Measurements from ENCODE around the gene PROK1.

The PROK1 gene

DNA sequence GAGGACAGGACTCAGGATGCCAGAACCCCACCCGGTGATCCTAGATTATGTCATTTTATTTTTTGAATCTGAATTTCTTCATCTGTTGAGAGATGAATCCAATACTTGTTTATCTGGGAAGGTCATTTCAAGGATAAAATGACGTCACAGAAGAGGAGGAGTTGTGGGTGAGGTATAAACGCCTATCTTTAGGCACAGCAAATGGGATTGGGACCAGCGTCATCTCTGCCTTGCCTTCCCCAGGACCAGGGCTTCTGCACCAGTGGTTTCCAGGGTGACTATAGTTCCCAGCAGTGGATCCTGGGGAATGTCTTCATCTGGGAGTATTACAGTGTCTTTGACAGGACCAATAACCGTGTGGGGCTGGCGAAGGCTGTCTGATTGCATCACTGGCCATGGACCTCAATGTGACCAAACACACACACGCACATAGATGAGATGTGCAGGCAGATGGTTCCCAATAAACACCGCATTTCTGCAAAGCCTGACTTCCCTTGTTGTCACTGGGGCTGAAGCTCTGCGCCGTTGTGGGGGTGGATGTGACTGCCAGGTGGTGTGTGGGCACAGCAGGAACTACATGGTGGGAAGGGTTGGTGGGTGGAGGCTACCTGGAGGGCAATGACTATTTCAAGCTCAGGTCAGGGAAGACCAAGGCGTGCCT is 40.0 kb downstream of the PROK1 start:
- no peak for DNase-seq

DNA sequence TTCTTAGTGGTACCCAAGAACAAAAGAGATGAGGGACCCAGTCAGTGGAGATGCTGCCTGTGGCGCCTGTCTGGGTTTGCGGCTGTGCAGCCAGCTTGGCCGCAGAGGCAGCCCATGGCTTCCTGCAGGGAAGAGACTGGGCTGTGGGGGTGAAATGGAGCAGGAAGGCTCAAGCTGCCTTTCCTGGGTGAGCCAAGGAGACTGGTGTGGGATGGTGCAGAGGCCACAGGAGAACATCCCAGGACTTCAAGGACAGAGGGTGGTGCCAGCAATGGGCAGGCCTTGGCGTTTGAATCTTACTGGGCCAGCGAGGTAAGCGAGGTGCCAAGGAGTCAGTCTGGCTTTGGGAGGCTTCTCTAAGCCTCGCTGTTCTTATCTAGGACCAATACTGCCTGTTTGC is 41.6 kb downstream of the PROK1 start:
- no peak for DNase-seq

DNA sequence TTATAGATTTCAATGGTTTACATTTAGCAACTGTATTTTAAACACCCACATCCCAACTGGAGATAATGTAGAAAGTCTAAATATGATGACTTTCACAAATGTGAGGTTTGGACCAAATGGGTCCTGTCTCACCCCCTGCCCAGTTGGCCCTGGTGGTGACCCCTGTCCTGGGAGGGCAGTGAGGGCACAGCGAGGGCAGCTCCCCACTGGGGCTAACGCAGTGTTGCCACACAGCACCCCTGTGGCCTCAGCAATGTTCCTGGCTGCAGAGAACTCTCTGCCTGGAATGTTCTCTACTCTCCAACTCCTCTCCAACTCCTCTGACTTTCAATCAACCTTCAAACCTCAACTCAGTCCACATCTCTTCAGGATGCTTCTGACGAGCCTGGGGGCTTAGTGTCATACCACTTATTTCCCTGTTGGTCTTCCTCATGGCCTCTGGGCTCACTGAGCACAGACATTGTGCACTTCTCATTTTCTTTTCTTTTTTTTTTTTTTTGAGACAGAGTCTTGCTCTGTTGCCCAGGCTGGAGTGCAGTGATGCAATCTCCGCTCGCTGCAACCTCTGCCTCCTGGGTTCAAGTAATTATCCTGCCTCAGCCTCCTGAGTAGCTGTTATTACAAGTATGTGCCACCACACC is 42.2 kb downstream of the PROK1 start:
- DNase-seq: no peak

GRCh38 chr1:110494036-110494435 is 43.1 kb downstream of the PROK1 start:
- no peak for DNase-seq

DNA sequence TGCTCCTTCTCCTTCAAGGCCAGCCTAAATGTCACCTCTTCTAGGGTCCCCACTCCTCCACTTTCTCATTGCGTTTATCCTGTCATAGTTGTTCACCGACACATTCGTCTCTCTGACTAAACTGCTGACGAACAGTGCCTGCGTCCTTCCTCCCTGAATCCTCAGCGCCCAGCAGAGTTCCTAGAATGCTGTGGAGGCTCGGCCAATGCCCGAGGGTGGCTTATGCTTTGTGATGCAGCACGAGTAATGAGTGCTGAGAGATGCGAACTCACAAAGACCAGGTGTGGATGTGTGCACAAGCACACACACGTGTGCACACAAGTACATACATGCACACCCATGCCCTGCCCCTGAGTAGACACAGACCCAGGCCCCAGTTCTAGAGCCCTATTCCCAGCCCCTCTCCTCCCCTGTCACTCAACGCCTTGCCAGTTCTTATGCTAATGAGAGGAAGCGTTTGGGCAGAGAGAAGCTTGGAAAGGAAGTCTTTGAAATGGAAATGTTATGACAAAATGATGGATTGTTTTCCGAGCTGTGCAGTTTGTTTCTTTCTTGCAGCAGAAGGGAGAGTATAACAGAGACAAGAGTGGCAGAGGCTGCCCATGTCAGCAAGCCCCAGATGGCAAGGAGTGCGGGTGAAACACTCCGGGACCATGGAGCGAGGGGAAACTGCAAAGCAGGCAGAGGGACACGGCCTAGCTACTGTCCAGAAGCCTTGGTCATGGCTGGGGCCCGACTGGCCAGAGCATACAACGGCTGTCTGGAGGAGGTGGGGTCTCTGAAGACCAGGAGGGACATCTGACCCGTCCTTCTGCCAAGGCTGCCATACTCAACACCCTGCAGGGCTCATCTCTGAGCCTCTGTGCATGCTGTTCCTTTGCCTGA is 43.8 kb downstream of the PROK1 start:
- no peak for DNase-seq

DNA sequence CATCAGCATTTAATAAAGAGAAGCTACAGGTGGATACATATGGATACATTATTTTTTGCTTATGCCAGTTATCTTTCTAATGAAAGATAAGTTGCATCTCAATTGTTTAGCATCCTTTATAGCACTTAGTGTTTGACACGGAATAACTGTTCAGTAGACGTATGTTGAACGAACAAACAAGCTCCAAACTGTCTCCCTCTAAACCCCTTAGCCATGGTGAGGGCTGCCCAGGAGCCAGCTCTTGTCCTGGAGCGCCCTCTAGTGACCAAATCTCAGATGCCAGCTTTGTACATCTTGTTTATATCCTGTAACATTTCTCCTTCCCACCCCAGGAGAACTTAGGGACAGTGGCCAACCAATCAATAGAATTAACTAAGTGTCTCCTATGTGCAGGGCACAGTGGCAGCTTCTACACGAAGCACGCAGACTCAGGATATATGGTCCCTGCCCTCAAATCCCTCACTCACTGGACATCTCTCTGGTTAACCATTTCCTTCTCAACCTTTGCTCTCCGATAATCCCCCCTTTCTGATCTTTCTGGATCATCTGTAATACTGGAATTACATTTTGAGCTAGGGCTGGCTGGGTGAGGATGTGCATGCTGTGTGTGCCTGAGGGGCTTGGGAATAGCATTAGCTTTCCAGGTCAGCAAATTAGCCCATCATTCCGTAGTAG is 45.1 kb downstream of the PROK1 start:
- peak; percentile 76 for DNase-seq

- no peak for DNase-seq
Observed at GRCh38 chr1:110498270-110498669, 47.3 kb downstream of the PROK1 start.

DNA sequence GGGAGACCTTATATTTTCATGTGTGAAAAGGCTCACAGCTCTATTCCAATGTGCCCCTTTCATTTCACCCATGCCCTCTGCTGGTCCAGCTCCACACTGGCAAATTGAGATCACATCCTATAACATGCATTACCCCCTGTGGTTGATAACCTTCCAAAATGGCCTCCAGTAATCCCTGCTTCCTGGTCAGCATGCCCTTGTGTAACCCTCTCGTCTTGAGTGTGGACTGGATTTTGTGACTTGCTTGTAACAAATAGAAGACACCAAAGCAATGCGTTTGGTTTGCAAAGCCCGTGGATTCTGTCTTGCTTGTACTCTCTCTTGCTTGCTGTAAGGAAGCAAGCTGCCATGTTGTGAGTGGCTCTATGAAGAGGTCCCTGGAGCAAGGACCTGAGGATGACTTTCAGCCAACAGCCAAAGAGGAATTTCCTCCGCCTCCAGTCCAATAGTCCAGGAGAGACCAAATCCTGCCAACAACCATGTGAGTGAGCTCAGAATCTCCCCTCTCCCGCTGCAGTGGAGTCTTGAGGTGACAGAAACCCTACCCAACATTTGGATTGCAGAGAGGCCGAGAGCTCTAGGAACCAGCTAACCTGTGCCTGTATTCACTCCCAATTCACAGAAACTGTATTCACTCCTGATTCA is 50.7 kb downstream of the PROK1 start:
- no peak for DNase-seq

- no peak for DNase-seq
Observed at GRCh38 chr1:110502402-110503151, 51.6 kb downstream of the PROK1 start.

- DNase-seq: no peak
Observed at GRCh38 chr1:110503471-110503870, 52.5 kb downstream of the PROK1 start.

DNA sequence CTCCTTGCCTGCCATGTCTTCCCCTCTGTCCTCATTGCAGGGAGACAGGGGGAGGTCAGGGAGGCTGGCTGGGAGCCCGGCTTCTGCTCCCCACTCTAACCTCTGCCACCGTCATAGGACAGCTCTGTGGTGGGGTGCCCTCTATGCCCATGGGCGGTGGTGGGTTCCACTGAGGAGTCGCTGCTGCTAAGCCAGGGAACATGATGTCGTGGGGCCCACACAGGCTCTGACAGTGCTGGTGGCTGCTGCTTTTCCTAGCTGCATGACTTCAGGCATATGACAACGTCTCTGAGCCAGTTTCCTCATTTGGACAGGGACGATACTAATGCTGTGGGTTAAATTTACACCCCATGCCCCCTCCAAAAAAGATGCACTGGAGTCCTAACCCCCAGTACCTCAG is 53.3 kb downstream of the PROK1 start:
- DNase-seq: no peak

- no peak for DNase-seq
Observed at GRCh38 chr1:110505596-110505995, 54.6 kb downstream of the PROK1 start.

DNA sequence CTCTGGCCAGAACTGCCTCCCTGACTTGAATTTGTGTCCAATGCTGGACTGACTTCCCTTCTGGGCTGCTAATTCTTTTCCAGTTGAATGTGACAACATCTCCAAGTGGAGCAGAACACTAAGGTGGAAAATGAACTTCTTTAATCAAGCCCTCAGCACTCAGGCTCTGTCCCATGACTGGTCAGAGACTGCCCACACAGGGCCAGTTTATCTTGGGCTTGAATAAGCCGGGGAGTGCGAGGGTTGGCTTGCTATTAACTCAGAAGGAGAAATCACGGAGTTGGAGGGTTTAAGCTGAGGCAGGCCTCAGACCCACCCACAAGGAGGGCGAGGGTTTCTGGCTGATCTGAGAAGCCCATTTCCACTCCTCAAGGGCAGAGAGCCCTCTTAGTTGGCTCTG is 55.6 kb downstream of the PROK1 start:
- DNase-seq: no peak

All from EL (cell line).